Activated CD8-positive, alpha-beta memory T cell treated with anti-CD3 and anti-CD28 coated beads for 36 hours (primary cell): ENCODE results near the gene SHC2. TPM values are rescaled to one million over a fixed set of nuclear protein-coding genes. Genes with fewer than 3 reads are reported as not detected.
"Not testable (repeated sequence)": the region's sequence is repeated elsewhere in the genome, so short reads cannot be mapped to it uniquely, and the experiment has no call there.

Experiments
- CTCF ChIA-PET: fragments of 350-600 bp; sonication (Branson Sonifier 250); formaldehyde crosslinking; loops from one replicate; lab custom pipeline; 2021; ENCODE audit warnings: antibody characterized with exemption; lab: Charles Lee
- POLR2A ChIA-PET: fragments of 350-600 bp; sonication (Branson Sonifier 250); formaldehyde crosslinking; loops from one replicate; lab custom pipeline; 2021; ENCODE audit warnings: antibody characterized with exemption; lab: Charles Lee
- total RNA-seq, 2 experiments: library from RNA; stranded (reverse); gene quantifications; one replicate each; pipeline ENCODE4 v1.2.3, GENCODE V29; 2021

Gene SHC2
- total RNA-seq, 2 experiments from 2014 or later, result not detected

DNA sequence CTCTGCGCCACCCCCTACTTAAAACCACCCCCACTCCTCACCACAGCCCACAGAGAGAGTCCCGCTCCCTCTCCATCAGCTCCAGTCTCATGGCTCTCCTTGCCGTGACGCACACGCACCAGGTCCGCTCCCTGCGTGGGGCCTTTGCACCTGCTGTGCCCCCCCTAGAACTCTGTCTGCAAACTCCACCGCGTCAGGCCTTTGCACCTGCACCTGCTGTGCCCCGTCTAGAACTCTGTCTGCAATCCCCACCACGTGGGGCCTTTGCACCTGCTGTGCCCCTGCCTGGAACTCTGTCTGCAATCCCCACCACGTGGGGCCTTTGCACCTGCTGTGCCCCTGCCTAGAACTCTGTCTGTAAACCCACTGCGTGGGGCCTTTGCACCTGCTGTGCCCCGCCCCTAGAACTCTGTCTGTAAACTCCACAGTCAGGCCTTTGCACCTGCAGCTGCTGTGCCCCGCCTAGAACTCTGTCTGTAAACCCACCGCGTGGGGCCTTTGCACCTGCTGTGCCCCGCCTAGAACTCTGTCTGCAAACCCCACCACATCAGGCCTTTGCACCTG lies 4.2 kb downstream of the SHC2 start:
- ChIA-PET CTCF (no interaction called here), POLR2A (no interaction called here)

DNA sequence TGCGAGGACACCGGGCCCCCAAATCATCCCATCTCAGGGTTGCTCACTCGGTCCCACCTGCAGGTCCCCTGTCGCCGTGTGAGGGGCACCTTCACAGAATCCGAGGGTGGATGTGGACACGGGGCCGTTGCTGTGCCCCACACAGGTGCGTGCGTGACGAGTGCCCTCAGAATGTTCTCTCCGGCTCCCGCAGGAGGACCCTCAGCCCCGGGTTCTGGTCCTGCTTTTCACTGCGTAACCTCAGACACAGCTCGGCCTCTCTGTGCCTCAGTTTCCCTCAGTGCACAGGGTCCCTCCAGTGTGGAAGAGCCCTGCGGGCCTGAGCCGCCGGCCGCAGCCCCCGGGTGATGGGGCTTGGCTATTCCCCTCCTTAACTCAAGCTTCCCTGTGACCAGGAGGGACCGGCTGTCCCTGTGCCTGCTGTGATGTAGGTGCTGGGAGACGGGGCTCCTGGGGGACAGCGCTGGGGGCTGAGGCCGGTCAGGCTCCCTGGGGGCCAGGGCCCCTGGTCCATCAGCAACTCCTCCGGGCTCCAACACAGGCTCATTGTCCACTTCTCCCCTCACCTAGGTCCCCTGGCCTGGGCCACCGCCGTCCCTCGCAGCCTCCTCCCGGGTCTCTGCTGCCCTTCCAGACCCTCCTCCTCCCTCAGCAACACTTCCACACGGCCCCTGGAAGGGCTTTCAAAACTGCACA lies 4.8 kb downstream of the SHC2 start:
- CTCF ChIA-PET, result no interaction called here
- POLR2A ChIA-PET, result no interaction called here

DNA sequence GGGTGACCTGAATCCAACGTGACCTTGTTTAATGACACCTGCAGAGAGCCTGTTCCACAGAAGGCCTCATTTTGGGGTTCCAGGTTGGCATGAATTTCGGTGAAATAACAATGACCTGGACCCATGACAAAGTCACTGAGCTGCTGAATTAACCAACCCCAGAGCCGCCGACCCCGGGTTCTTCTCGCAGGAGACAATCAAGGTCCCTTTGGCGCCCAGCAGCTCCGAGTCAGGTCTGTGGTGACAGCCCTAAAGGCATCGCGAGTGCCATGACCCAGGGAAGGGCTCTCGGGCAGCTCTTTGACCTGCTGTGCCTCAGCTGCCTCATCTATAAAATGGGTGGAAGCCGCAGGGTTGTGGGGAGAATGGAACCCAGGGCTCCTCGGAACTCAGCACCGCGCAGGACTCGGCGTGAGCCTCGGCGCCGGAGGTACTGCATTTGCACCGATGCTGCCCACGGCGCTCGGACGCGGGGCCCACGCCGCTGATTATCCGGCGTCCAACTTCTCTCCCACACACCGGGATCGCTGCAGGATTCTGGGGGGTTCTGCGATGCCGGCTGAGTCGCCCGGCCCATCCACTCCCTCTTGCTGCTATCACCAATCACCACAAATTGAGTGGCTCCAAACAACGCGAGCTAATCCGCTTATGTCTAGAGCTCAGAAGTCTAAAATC lies 5.7 kb downstream of the SHC2 start:
- ChIA-PET CTCF (no interaction called here), POLR2A (no interaction called here)

DNA sequence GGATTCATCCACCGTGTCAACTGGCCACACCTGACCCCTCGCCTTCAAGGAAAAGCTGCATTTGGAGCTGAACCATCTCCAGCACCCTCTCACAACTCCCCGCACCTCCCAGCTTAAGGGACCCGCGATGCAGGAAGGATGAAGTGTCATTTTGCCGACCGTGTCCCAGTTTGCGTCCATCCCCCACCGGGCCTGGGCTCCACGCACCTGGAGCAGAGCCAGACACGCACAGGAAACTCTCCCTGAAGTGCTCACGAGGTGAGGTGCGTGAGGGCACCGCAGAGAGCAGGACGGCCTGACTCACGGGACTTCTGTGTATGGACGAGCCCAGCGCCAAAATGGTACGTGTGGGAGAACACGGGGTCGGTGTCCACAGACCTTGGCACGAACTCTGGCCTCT lies 7.2 kb downstream of the SHC2 start:
- CTCF ChIA-PET, result no interaction called here
- POLR2A ChIA-PET, result no interaction called here

DNA sequence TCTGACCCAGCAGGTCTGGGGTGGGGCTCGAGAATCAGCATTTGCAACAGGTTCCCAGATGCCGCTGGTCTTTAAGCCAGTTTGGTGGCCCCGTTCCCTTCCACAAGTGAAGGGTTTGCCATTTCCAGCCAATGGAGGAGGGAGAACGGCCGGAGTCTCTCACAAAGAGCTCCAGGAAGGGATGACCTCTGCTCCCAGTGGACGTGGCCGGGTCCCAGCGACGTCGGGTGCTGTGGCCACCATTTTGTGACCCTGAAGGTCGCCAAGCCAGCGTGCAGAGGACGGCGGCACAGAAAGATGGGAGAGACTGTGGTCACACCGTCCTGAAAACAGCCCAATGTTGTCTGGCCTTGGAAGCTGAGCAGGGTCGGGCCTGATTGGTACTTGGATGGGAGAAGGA lies 8.0 kb downstream of the SHC2 start:
- CTCF ChIA-PET, result no interaction called here

DNA sequence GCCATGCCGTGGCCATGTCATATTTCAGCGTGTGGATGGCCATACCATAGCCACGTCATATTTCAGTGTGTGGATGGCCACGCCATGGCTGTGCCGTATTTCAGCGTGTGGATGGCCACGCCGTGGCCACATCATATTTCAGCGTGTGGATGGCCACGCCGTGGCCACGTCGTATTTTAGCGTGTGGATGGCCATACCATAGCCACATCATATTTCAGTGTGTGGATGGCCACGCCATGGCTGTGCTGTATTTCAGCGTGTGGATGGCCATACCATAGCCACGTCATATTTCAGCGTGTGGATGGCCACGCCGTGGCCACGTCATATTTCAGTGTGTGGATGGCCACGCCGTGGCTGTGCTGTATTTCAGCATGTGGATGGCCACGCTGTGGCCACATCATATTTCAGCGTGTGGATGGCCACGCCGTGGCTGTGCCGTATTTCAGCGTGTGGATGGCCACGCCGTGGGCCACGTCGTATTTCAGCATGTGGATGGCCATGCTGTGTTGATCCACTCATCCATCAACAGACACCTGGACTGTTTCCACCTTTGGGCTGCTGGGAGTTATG lies 9.8 kb downstream of the SHC2 start:
- CTCF ChIA-PET, result not testable (repeated sequence)

More for the DNA sequence above, 8.0 kb downstream of the SHC2 start:
- POLR2A ChIA-PET, result no interaction called here

DNA sequence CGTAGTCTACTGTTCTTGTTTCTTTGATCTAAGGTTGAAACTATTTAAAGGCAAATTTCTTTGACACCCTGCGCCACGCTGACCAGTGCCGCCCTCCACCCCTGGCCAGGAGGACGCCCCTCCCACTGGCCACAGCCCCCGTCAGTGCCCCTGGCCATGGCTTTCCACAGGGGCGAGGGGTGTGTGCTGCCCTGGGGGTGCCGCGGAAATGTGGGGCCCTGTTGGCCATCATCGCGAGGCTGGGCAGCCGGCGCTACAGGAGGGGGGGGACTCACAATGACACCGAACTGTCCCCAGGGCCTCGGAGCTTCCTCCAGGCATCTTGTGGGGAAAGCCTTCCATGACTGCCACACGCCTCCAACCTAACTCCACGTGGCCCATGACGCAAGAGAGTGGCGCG lies 10.9 kb downstream of the SHC2 start:
- ChIA-PET CTCF (no interaction called here), POLR2A (no interaction called here)

More for the DNA sequence above, 9.8 kb downstream of the SHC2 start:
- POLR2A ChIA-PET, result not testable (repeated sequence)

DNA sequence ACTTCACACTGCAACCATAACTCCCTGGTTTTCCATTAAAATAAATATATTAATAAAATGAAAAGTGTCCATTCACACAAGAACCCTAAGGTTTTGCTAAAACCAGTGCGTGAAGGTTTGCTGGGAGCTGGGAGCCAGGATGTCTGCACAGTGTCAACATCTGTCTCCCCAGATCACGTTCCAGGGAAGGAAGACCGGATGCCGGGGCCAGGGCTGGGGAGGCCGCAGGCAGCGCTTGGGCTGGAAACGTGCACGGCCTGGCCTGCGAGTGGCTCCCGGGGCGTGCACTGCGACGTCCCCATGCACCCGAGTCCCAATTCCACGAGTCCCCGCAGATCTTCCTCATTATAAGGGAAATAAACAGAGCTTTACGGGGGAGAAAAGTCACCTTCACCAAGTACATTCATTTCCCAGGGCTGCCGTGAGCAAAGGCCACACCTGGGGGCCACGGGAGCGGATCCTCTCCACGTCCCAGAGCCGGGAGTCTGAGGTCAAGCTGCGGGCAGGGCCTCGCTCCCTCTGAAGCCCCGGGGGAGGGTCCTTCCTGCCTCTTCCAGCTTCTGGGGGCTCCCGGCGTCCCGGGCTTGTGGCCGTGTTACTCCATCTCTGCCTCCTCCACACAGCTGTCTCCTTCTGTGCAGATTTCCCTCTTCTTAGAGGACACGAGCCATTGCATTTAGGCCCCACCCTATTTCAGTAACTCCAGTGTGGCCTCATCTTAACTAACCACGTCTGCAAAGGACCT lies 12.8 kb downstream of the SHC2 start:
- CTCF ChIA-PET, result no interaction called here

DNA sequence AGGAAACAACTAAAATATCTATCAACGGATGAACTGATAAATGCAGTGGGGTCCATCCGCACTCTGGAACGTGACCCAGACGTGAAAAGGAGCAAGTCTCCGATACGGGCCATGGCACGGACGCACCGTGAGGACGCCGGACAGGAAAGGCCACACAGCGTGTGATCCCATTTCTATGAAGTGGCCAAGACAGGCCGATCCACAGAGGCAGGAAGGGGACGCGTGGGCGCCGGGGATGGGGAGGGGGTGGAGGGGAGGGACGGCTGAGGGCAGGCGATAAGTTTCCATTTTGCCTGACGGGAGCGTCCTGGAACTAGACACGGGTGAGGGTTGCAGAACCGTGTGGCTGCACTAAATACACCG lies 13.8 kb downstream of the SHC2 start:
- ChIA-PET CTCF (no interaction called here), POLR2A (no interaction called here)

More for the DNA sequence above, 12.8 kb downstream of the SHC2 start:
- POLR2A ChIA-PET, result no interaction called here

DNA sequence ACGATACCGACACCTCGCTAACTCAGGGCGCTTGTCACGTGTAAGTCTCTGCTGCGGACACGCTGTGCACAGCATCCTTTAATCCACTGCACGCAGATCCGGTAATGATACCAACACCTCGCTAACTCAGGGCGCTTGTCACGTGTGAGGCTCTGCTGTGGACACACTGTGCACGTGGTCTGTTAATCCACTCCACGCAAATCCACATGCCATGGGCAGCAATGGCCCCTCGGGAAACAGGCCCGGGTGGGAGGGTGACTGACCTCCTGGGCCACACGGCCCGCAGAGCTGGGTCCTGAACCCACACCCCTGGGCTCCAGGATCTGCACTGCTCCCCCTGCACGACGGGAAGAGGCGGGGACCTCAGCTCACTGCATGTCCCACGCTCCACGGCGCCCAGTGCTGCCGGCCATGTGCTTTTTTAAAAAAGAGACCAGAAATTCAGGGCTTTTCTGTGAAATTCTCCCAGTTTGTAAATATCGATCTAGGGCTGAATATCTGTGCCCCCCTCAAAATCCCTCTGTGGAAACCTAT lies 16.1 kb downstream of the SHC2 start:
- POLR2A ChIA-PET, result no interaction called here
- CTCF ChIA-PET, result no interaction called here

DNA sequence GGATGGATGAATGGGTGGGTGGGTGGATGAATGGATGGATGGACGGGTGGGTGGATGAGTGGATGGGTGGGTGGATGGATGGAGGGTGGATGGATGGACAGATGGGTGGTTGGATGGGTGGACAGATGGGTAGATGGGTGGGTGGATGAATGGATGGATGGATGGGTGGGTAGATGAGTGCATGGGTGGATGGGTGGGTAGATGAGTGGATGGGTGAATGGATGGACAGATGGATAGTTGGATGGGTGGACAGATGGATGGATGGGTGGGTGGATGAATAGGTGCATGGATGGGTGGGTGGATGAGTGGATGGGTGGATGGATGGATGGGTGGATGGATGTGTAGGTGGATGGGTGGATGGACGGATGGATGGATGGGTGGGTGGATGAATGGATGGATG lies 17.8 kb downstream of the SHC2 start:
- ChIA-PET POLR2A (no interaction called here), CTCF (no interaction called here)

DNA sequence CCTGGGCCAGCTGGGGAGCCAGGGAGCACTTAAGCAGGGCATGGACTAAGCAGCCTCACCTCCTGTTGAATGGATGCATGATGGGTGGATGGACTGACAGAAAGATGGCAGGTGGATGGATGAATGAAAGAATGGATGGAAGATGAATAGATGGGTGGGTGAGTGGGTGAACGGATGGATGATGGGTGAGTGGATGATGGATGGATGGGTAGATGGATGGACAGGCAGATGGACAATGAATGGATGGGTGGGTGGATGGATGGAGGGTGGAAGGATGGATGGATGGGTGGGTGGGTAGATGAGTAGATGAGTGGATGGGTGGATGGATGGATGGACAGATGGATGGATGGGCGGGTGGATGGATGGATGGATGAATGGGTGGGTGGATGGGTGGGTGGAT lies 18.7 kb downstream of the SHC2 start:
- ChIA-PET CTCF (no interaction called here), POLR2A (no interaction called here)

DNA sequence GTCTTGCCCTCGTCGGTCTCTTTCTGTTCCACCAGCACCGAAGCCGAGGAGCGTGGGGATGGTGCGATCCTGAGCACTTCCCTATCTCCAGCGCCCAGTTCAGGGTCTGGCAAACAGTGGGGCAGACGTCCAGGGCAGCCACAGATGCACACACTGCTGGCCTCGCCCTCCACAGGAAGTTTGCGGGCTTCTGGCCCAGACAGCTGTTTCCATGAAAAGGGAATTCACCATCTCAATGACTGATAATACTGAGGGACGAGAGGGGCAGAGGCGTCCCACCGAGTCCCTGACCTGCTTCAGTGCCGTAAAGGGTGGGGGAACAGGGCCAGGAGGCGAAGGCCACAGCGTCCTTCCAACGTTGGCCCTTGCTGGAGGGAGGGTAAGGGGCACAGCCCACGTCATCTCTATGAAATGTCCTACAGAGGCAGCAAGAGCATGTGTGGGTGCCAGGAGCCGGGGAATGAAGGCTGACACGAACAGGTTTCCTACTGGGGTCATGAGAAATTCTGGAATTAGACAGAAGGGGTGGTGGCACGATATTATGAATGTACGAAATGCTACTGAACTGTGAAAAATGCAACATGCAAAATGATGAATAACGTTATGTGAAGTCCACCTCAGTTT lies 19.5 kb downstream of the SHC2 start:
- CTCF ChIA-PET, result no interaction called here
- POLR2A ChIA-PET, result no interaction called here

DNA sequence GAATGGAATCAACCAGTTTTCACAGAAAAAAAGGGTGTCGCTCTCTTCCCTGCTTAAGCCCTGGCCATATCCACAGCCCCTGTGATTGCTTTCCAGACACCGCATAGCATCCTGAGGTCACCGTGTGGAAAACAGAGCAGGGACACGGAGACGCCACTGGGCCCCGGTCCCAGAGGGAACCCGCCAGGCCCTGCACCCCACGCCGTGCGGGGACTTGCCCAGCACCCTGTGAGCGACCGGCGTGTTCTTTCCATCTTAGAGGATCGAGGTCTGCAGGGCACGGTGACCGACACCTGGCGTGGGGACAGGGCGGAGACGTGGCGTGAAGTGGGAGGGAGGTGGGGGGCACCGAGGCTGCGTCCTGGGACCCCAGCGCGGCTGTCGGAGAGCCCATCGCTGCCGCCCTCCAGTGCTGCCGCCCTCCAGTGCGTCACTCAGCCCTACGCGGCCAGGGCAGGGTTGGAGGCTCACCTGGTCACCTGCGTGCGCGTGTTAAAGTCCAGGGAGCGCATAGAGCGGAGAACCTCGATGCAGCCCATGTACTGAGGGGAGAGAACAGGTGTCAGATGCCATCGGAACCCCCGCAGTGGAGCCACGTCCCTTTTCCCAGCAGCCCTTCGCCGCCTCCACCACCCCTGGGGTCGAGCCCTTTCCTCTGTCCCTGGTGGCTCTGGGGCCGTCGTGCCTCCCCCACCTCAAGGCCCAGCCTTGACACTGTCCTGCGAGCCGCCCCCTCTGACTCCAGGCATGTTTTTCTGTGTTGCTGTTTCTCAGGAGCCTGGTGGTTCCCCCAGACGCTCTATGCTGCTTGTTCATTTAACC lies 20.2 kb downstream of the SHC2 start:
- ChIA-PET POLR2A (no interaction called here), CTCF (no interaction called here)

DNA sequence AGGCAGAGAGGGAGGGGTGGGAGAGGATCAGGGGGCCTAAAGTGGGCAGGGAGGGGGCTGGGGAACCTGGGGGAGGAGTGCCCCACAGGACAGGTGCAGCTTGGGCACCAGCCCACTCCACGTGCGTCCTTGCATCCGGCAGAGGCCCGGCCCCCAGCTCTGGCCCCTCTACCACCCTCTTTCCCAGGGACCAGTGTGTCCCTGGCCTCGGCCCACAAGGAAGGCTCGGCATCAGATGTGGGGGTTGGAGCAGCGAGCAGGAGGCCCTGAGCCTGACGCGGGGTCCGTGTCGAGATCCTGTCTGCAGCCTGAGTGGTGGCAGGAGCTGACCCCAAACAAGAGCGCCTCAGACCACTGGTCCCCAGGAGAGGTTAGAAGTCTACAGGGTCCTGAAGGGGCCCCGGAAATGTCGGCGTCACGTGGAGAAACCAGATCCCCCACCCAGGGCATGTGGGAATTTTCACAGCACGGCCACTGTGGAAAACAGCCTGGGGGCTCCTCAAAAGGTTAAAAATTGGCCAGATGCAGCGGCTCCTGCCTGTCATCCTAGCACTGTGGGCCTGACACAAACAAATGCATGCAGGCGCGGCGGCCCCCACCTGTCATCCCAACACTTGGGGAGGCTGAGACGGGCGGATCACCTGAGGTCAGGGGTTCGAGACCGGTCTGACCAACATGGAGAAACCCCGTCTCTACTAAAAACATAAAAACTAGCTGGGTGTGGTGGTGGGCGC lies 21.5 kb downstream of the SHC2 start:
- CTCF ChIA-PET, result no interaction called here
- POLR2A ChIA-PET, result no interaction called here

DNA sequence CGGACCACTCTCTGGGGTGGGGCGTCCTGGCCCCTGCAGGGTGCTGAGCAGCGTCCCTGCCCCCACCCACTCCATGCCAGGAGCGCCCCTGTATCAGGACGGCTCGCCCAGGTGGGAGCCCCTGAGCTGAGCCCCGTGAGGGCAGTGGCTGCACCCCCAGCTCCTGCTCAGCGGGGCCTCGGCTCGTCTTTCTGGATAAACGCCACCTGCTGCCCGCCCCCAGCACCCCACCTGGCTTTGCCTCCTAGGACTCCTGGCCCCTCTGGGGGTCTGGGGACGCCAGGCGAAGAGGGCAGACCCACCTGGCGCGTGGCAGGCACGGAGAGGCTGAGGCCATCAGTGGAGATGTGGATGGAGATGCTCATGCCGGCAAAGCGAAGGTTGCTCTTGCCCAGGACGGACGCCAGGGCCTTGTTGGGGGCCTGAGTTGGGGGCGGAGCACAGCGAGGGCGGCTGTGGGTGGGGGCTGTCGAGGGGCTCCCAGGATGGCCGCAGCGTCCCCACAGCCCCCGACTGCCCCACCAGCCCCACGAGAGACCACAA lies 22.3 kb downstream of the SHC2 start:
- CTCF ChIA-PET, result no interaction called here
- POLR2A ChIA-PET, result no interaction called here

DNA sequence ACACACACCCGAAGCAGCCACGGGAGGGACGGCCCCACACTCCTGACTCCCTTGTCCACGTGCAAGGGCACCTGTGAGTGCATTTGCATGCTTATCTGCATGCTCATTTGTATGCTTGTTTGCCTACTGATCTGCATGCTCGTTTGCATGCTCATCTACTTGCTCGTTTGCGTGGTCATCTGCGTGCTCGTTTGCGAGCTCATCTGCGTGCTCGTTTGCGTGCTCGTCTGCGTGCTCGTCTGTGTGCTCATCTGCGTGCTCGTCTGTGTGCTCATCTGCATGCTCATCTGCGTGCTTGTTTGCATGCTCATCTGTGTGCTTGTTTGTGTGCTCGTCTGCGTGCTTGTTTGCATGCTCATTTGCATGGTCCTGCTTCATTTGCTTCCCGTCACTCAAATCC lies 23.8 kb downstream of the SHC2 start:
- CTCF ChIA-PET, result no interaction called here
- POLR2A ChIA-PET, result no interaction called here

DNA sequence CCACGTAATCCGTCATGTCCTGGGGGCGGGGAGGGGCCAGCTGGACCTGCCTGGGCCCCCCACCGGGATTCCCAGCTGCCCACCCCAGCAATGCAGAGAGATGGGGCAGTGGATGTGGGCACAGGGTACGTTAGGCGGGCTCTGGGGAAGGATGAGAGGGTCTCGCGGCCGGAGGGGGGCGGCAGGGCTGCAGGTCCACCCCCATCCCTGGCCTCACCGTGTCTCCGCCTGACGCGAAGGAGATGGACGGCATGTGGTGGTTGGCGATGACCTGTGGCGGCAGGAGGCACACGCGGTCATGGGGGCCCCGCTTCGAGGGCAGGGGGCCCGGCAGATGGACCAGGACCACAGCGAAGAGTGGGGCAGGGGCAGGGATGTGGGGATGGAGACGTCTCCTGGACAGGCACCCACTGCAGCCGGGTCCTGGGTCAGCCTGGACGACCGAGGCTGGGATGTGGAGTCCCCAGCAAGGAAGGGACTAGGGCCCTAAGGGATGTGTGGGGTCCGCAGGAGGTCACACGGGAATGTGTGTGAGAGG lies 24.4 kb downstream of the SHC2 start:
- POLR2A ChIA-PET, result no interaction called here
- CTCF ChIA-PET, result no interaction called here
